RWPE1 (cell line): ENCODE data around the gene KRT222.

Experiments used
- CTCF ChIA-PET: fragments of 350-600 bp; sonication (Branson Sonifier 250); formaldehyde crosslinking; extraction: SDS; loops from one replicate; lab custom pipeline; 2021; lab: Yijun Ruan, JAX
- POLR2A ChIA-PET: fragments of 400-600 bp; formaldehyde crosslinking; extraction: SDS; loops from one replicate; lab custom pipeline; 2020; ENCODE audit warnings: antibody characterized with exemption; ENCODE audit not compliant: low non-redundant PET; lab: Yijun Ruan, JAX
- DNase-seq: peaks from one replicate; pipeline ENCODE4 v3.0.0; 2012; ENCODE audit warnings: low spot score
- H3K27ac ChIP-seq: fragments of 450-650 bp; 2 replicates; pipeline ENCODE4 v1.5.1; 2017
- TF ChIP-seq, protein P1 (sequence below): fragments of 450-650 bp; conservative IDR thresholded peaks from 2 replicates; pipeline ENCODE4 v1.5.1; 2017; ENCODE audit warnings: low read depth, mild to moderate bottlenecking

Gene KRT222

DNA sequence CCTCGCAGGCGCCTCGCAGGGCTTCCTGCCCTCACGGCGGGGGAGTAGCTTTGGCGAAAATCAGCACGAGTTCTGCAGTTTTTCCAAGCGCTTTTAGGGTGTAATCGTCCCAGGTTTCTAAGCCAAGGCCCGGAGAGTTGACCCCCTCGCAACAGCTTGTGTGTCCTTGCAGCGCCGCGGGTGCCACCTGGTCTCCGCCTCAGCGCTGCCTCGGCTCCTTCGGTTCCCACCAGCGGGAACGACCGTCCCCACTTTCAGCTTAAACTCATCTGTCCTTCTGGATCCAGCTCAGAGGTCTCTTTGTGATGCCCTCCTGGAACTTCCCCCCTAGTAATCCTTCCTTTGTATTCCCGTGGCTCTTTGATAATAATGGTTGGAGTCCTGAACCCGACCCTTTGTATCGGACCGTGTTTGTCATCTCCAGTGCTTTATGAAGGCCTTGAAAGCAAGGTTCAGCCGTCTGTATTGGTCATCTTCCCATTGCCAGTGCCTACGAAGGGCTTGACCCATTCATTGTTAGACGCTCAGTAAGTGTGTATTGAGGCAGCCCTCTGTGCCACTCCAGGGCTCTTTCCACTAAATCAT lies 16.5 kb downstream of the KRT222 start:
- H3K27ac ChIP-seq, result peak overlapping the region; percentile 90
- no peak for DNase-seq
- POLR2A ChIA-PET, result interaction anchor here (0.6 kb wide), 1 partner anchor 19 kb away, joined by 3 read pairs; no protein-coding TSS in a partner anchor
- CTCF ChIA-PET, result interaction anchor here (0.5 to 0.7 kb wide), 3 partner anchors 28 to 1265 kb away, joined by 3 to 5 read pairs (median 3); no protein-coding TSS in a partner anchor
- TF ChIP-seq, protein P1, sequence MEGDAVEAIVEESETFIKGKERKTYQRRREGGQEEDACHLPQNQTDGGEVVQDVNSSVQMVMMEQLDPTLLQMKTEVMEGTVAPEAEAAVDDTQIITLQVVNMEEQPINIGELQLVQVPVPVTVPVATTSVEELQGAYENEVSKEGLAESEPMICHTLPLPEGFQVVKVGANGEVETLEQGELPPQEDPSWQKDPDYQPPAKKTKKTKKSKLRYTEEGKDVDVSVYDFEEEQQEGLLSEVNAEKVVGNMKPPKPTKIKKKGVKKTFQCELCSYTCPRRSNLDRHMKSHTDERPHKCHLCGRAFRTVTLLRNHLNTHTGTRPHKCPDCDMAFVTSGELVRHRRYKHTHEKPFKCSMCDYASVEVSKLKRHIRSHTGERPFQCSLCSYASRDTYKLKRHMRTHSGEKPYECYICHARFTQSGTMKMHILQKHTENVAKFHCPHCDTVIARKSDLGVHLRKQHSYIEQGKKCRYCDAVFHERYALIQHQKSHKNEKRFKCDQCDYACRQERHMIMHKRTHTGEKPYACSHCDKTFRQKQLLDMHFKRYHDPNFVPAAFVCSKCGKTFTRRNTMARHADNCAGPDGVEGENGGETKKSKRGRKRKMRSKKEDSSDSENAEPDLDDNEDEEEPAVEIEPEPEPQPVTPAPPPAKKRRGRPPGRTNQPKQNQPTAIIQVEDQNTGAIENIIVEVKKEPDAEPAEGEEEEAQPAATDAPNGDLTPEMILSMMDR, result no peak

DNA sequence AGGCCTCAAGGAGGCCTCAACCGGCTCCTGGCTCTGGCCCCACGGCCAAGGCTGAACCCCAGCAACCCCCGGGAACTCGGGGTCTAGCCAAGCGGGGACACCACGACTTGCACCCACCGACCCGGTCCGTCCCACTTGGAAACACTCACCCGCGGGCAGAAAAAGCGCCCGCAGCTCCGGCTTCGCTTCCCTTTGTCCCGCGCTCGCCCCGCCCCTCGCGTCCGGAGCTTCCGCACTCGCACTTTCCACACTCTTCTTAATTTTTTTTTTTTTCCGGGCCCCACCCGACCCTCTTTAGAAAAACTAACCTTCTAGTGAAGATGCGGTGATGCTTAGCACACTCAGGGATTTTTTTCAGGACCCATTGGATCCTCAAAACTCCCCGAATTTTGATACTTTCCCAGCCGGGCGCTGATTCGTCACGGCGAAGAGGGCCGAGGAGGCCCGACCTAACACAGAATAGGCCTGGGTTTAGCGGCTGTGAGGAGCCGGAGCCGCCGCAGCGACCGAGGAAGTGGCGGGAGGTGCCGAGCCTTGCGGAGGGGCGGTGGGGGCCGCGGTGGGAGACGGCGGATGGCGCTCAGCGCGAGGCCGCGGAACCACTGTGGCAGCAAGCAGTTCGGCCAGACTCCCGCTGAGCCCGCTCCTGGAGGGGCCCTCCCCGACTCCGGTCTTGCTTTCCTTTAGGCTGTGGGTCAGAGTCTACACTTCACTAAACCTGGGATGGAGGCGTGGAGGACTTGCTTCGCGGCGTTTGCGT lies 17.2 kb downstream of the KRT222 start, which contains the start of gene SMARCE1:
TSS of gene SMARCE1 (minus strand) at position 195 of the 760 bp plus-strand sequence. CDS start 2,016 bp downstream, outside the sequence.
- TF ChIP-seq, protein P1, result no peak
- peak within 1 kb of the TSS; percentile 90 for H3K27ac ChIP-seq
- ChIA-PET CTCF (interaction anchor here (0.5 to 1.0 kb wide), 3 partner anchors 28 to 1266 kb away, joined by 3 to 5 read pairs (median 3); no protein-coding TSS in a partner anchor), POLR2A (interaction anchor here (0.6 kb wide), 2 partner anchors 18 to 987 kb away, joined by 3 read pairs; no protein-coding TSS in a partner anchor)
- peak; percentile 67 for DNase-seq

- TF ChIP-seq, protein P1, result no peak
- peak; percentile 52 for DNase-seq
- POLR2A ChIA-PET, result interaction anchor here (0.6 to 1.7 kb wide), 3 partner anchors 36 to 1234 kb away, joined by 3 to 5 read pairs (median 4); no protein-coding TSS in a partner anchor
- CTCF ChIA-PET, result interaction anchor here (0.7 to 1.0 kb wide), 2 partner anchors 144 to 344 kb away, joined by 3 to 5 read pairs; no protein-coding TSS in a partner anchor
- H3K27ac ChIP-seq, result peak overlapping the region; percentile 90
Measured at GRCh38 chr17:40646791-40647623, 18.0 kb downstream of the KRT222 start.

DNA sequence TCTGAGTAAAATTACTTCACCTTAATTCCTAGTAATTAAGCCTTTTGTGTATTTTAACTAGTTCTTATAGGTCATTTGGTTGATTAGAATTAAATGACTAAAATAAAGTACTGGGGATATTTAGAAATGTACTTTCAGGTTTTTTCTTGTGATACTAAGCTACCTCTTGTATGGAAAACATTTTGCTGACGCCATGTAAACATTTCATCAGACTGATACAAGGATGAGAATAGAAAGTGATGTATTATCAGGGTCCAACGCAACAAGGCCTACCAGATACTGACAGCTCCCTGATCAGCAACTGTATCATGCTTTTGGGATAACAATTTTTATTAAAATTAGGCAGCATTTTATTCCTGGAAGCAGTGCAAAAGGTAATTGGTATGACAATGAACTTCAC lies 19.0 kb downstream of the KRT222 start:
- TF ChIP-seq, protein P1, result no peak
- ChIA-PET POLR2A (interaction anchor here (1.7 kb wide), 1 partner anchor 48 kb away, joined by 5 read pairs; no protein-coding TSS in a partner anchor), CTCF (interaction anchor here (0.8 kb wide), 1 partner anchor 205 kb away, joined by 6 read pairs; no protein-coding TSS in a partner anchor)
- H3K27ac ChIP-seq, result no peak overlapping the region
- no peak for DNase-seq

- CTCF ChIA-PET, result interaction anchor here (1.0 kb wide), 1 partner anchor 201 kb away, joined by 3 read pairs; no protein-coding TSS in a partner anchor
- POLR2A ChIA-PET, result no interaction called here
Measured at GRCh38 chr17:40645291-40645690, 19.7 kb downstream of the KRT222 start.

More at GRCh38 chr17:40645291-40645690, 19.7 kb downstream of the KRT222 start:
- no peak overlapping the region for H3K27ac ChIP-seq
- DNase-seq, result no peak
- TF ChIP-seq, protein P1, result no peak
